GM19324 (cell line): ENCODE data around the gene OR4P4.

Source experiments
- ATAC-seq: cut with Tn5 transposase; IDR thresholded peaks from one replicate; pipeline ENCODE4 v1.9.1; 2021; ENCODE audit warnings: mild to moderate bottlenecking, moderate library complexity; ENCODE audit not compliant: unreplicated experiment, low FRiP score

The OR4P4 gene

GRCh38 chr11:55634813-55635212 lies at the start of gene OR4P4:
Gene OR4P4, plus strand, starts transcription at chr11:55635113.
- no peak for ATAC-seq

DNA sequence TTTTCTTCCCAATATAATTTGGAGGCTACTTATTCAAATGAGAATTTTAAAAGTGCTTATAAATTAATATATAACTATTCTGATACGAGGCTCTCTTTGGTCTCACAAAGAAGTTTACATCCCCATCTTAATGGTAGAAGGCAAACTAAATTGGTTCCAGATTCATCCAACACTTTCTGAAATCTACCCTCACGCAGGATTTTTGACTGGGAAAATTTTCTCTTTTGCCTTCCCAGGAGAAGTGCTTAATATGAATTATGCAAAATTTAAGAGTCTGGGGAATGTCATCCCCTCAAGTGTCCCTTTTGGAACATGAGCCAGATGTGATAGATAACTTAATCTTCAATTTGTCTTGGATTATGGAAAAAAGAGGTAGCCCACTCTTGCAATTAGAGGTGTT lies 27.4 kb upstream of the OR4P4 start, which contains the start of gene OR4C11:
OR4C11 (minus strand) TSS at position 101 of the 400 bp plus-strand sequence. CDS start 3,272 bp downstream, outside the sequence.
- ATAC-seq = no peak

- no peak for ATAC-seq
Measured at GRCh38 chr11:55624531-55624930, 10.4 kb upstream of the OR4P4 start.

- no peak for ATAC-seq
Measured at GRCh38 chr11:55648027-55648426, 13.1 kb downstream of the OR4P4 start, which contains the start of gene OR4S2. Gene OR4S2, plus strand, starts transcription at chr11:55648327. Its CDS starts 2,577 bp downstream, at chr11:55650904.

GRCh38 chr11:55652560-55652959 lies 17.6 kb downstream of the OR4P4 start:
- ATAC-seq = no peak

- no peak for ATAC-seq
Measured at GRCh38 chr11:55655096-55655495, 20.2 kb downstream of the OR4P4 start.

DNA sequence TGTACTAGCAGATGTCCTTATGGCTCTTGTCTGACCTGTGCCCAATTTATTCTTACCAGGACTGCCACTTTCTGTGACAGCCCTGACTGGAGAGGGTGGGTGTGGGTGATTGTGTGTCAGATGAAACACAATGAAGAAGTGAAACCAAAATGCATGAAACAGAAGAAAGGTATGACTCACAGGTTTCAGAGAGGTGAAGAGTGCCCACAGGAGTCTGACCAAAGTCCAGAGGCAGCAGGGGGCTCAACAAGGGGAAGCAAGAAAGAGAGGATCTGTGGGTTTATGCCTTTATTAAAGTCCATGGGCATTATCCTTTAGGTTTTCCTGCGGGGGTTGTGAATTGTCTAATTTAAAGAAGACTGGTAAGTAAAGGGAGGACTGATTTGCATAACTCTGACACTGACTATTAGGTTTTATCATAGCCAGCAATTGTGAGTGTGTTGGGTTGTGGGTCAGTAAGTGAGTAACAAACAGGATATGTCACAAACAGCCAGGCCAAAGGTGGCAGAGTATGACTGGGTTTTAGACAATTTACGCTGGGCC lies 23.2 kb downstream of the OR4P4 start:
- ATAC-seq = peak; percentile 95

DNA sequence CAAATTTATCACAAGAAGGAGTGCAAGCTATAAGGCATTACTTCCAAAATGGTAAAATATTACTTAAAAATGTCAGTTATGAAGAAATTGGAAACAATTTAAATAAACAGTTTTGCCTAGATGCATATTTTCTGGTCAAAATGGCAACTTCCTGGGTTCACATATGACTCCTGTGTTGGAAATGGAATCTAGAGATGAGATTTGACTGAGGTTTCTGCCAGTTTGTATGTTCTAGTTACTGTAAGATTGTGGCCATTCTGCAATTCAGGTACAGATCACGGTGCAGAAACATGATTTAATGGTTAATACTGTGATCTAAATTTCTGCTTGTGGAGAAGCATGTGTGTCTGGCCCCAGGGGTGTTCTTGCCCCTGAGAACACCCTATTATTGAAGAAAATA lies 23.7 kb downstream of the OR4P4 start:
- ATAC-seq = peak; percentile 54

- ATAC-seq = no peak
Measured at GRCh38 chr11:55661901-55662300, 27.0 kb downstream of the OR4P4 start, which contains the start of gene OR4C6. Gene OR4C6, plus strand, starts transcription at chr11:55662201. Its CDS starts 2,966 bp downstream, at chr11:55665167.

GRCh38 chr11:55669376-55669775 lies 34.5 kb downstream of the OR4P4 start:
- no peak for ATAC-seq

GRCh38 chr11:55673860-55674259 lies 38.9 kb downstream of the OR4P4 start:
- ATAC-seq = no peak
